GM12891 (cell line): ENCODE results near the gene SMIM43.

Experiments used
- PAX5 ChIP-seq: IDR thresholded peaks from 2 replicates; pipeline ENCODE4 v1.6.1; 2011; ENCODE audit warnings: low read length, moderate library complexity, mild to moderate bottlenecking; ENCODE audit not compliant: insufficient read depth, severe bottlenecking
- POLR2A ChIP-seq: IDR thresholded peaks from 2 replicates; pipeline ENCODE4 v1.6.1; 2011; ENCODE audit warnings: low read depth, low read length, control low read depth
- POLR2AphosphoS5 ChIP-seq: IDR thresholded peaks from 2 replicates; pipeline ENCODE4 v1.6.1; 2011; ENCODE audit warnings: low read depth, low read length, control low read depth
- POU2F2 ChIP-seq: IDR thresholded peaks from 2 replicates; pipeline ENCODE4 v1.6.1; 2011; ENCODE audit warnings: low read depth, mild to moderate bottlenecking, control low read depth, low read length, moderate library complexity
- SPI1 ChIP-seq: IDR thresholded peaks from 2 replicates; pipeline ENCODE4 v1.6.1; 2011; ENCODE audit warnings: low read depth, low read length, control low read depth
- TAF1 ChIP-seq: IDR thresholded peaks from 2 replicates; pipeline ENCODE4 v1.6.1; 2011; ENCODE audit warnings: low read depth, low read length, control low read depth

GRCh38 chr4:121758925-121759568 lies 5.9 kb downstream of the SMIM43 start:
- TF ChIP-seq POLR2A (no peak), TAF1 (no peak), POLR2AphosphoS5 (no peak), SPI1 (no peak), PAX5 (no peak), POU2F2 (no peak)
